Measurements from ENCODE around the gene BAZ2B. TPM values are rescaled to one million over a fixed set of nuclear protein-coding genes. Genes with fewer than 3 reads are reported as not detected.

The BAZ2B gene
- total and polyA plus RNA-seq, 2 of the 13 experiments (the other 11 are each of a cell fraction or from before 2014, with no cell fraction given): 14.0 to 15.1 TPM

- no peak for TF ChIP-seq ATF7 (IDR thresholded peaks at IDR 0.05)
- no peak for TF ChIP-seq ATF7 (CRISPR knock-in tag; IDR thresholded peaks at IDR 0.05)
- TF ChIP-seq ZNF878 (CRISPR knock-in tag; IDR thresholded peaks at IDR 0.05): no peak
- TF ChIP-seq NAIF1 (CRISPR knock-in tag; IDR thresholded peaks at IDR 0.05; ENCODE audit: borderline replicate concordance): no peak
- TF ChIP-seq MXI1 (IDR thresholded peaks at IDR 0.05; ENCODE audit: borderline replicate concordance, low read depth, low read length): no peak
- no peak for TF ChIP-seq RAD21 (CRISPR knock-in tag; IDR thresholded peaks at IDR 0.05)
- TF ChIP-seq ZNF441 (CRISPR knock-in tag; IDR thresholded peaks at IDR 0.05; ENCODE audit: borderline replicate concordance): peak; percentile 65; the same call in 1 of the 2 replicates
- no peak for TF ChIP-seq ATF6 (CRISPR knock-in tag; conservative IDR thresholded peaks at IDR 0.05)
- TF ChIP-seq ZNF772 (CRISPR knock-in tag; IDR thresholded peaks at IDR 0.05): no peak
- no peak for TF ChIP-seq STAG1 (CRISPR knock-in tag; IDR thresholded peaks at IDR 0.05)
- TF ChIP-seq, protein P1, sequence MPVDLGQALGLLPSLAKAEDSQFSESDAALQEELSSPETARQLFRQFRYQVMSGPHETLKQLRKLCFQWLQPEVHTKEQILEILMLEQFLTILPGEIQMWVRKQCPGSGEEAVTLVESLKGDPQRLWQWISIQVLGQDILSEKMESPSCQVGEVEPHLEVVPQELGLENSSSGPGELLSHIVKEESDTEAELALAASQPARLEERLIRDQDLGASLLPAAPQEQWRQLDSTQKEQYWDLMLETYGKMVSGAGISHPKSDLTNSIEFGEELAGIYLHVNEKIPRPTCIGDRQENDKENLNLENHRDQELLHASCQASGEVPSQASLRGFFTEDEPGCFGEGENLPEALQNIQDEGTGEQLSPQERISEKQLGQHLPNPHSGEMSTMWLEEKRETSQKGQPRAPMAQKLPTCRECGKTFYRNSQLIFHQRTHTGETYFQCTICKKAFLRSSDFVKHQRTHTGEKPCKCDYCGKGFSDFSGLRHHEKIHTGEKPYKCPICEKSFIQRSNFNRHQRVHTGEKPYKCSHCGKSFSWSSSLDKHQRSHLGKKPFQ (CRISPR knock-in tag; IDR thresholded peaks at IDR 0.05; ENCODE audit: insufficient replicate concordance): no peak
- TF ChIP-seq GLMP (CRISPR knock-in tag; IDR thresholded peaks at IDR 0.05; ENCODE audit: borderline replicate concordance): no peak
- no peak for TF ChIP-seq ZNF580 (CRISPR knock-in tag; IDR thresholded peaks at IDR 0.05; ENCODE audit: borderline replicate concordance, low read depth)
- no peak for TF ChIP-seq SYNCRIP (IDR thresholded peaks at IDR 0.05; ENCODE audit: insufficient read depth, low read depth, low read length)
- no peak for TF ChIP-seq SSRP1 (CRISPR knock-in tag; IDR thresholded peaks at IDR 0.05)
- no peak for TF ChIP-seq BCL3 (CRISPR knock-in tag; IDR thresholded peaks at IDR 0.05)
- TF ChIP-seq, protein P2, sequence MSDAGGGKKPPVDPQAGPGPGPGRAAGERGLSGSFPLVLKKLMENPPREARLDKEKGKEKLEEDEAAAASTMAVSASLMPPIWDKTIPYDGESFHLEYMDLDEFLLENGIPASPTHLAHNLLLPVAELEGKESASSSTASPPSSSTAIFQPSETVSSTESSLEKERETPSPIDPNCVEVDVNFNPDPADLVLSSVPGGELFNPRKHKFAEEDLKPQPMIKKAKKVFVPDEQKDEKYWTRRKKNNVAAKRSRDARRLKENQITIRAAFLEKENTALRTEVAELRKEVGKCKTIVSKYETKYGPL (CRISPR knock-in tag; IDR thresholded peaks at IDR 0.05): no peak
- no peak for TF ChIP-seq SP4 (CRISPR knock-in tag; IDR thresholded peaks at IDR 0.05)
- no peak for TF ChIP-seq GLI4 (CRISPR knock-in tag; IDR thresholded peaks at IDR 0.05; ENCODE audit: borderline replicate concordance)
- TF ChIP-seq ASH2L (IDR thresholded peaks at IDR 0.05; ENCODE audit: insufficient read length, low read depth, low read length): peak; percentile 18
- TF ChIP-seq HNRNPK (IDR thresholded peaks at IDR 0.05; ENCODE audit: low read depth, low read length, poor library complexity, severe bottlenecking): no peak
- TF ChIP-seq MED13 (CRISPR knock-in tag; IDR thresholded peaks at IDR 0.05): no peak
- no peak for TF ChIP-seq ZC3H4 (CRISPR knock-in tag; IDR thresholded peaks at IDR 0.05; ENCODE audit: borderline replicate concordance)
- TF ChIP-seq, protein P3, sequence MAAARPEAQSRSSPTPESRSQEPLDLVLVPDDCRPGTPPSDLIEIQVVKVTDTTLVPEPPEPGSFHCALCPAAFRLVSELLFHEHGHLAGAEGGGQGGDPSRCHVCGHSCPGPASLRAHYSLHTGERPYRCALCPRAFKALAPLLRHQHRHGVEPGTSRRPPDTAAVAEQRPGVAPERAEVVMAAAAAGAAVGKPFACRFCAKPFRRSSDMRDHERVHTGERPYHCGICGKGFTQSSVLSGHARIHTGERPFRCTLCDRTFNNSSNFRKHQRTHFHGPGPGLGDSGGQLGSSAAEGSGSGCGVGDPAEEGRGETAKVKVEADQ (CRISPR knock-in tag; IDR thresholded peaks at IDR 0.05; ENCODE audit: borderline replicate concordance): no peak
Measured at GRCh38 chr2:159381574-159381973, 234.8 kb downstream of the BAZ2B start (continued).
